Measurements from ENCODE around the gene SAGE1.
"Not testable (repeated sequence)": the region's sequence is repeated elsewhere in the genome, so short reads cannot be mapped to it uniquely, and the experiment has no call there.

Gene SAGE1, protein sequence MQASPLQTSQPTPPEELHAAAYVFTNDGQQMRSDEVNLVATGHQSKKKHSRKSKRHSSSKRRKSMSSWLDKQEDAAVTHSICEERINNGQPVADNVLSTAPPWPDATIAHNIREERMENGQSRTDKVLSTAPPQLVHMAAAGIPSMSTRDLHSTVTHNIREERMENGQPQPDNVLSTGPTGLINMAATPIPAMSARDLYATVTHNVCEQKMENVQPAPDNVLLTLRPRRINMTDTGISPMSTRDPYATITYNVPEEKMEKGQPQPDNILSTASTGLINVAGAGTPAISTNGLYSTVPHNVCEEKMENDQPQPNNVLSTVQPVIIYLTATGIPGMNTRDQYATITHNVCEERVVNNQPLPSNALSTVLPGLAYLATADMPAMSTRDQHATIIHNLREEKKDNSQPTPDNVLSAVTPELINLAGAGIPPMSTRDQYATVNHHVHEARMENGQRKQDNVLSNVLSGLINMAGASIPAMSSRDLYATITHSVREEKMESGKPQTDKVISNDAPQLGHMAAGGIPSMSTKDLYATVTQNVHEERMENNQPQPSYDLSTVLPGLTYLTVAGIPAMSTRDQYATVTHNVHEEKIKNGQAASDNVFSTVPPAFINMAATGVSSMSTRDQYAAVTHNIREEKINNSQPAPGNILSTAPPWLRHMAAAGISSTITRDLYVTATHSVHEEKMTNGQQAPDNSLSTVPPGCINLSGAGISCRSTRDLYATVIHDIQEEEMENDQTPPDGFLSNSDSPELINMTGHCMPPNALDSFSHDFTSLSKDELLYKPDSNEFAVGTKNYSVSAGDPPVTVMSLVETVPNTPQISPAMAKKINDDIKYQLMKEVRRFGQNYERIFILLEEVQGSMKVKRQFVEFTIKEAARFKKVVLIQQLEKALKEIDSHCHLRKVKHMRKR

DNA sequence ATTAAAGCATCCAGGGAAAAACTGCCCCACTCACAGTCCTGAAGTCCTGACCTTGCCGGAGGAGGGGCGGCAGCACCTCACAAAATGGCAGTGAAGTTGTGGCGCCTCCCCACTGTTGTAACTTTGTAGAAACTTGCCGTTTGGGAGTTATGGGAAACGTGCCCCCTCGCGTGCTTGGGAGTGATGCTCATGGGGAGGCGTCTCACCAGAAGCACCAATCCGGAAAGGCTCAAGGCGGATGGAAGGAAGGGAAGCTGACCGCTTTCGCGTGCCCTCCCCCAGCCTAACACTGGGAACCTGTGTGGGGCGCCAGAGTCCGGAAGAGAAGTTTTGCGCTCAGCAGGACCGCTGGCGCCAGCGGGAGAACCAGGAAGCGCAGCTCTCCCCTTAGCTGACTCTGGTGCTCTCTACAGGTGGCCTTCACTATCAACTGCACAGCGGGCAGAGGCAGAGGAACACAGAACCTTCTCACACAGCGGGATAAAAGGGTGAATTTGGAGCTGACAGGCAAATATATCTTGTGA is at the start of gene SAGE1, which contains the start of gene CT45A10:
TSS of gene SAGE1 (plus strand) at position 423 of the 524 bp plus-strand sequence. CDS start 2,527 bp downstream, outside the sequence.
TSS of gene CT45A10 (minus strand) at position 151 of the 524 bp plus-strand sequence. CDS start 8,100 bp downstream, outside the sequence.
- no peak for DNase-seq

- not testable (repeated sequence) for DNase-seq
These were observed 39.1 kb upstream of the SAGE1 start, which contains the start of gene CT45A8 for GRCh38 chrX:135854438-135854837. Gene CT45A8, minus strand, starts transcription at chrX:135854538. Its CDS starts 3,755 bp downstream, at chrX:135850783.

DNA sequence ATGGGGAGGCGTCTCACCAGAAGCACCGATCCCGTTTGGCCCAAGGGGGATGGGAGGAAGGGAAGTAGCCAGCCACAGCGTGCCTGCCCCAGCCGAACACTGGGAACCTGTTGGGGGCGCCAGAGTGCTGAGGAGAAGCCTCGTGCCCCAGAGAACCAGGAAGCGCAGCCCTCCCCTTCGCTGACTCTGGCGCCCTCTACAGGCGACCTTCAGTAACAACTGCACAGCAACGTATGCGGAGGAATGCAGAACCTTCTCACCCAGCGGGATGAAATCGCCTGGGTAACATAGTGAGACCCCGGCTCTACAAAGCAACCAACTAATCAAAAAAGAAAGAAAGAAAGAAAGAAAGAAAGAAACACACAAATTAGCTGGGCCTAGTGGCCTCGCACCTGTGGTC is 21.8 kb upstream of the SAGE1 start, which contains the start of gene CT45A9:
TSS of gene CT45A9 (minus strand) at position 101 of the 400 bp plus-strand sequence. CDS start 3,751 bp downstream, outside the sequence.
- not testable (repeated sequence) for DNase-seq

GRCh38 chrX:135882741-135883140 is 10.8 kb upstream of the SAGE1 start:
- not testable (repeated sequence) for DNase-seq

DNA sequence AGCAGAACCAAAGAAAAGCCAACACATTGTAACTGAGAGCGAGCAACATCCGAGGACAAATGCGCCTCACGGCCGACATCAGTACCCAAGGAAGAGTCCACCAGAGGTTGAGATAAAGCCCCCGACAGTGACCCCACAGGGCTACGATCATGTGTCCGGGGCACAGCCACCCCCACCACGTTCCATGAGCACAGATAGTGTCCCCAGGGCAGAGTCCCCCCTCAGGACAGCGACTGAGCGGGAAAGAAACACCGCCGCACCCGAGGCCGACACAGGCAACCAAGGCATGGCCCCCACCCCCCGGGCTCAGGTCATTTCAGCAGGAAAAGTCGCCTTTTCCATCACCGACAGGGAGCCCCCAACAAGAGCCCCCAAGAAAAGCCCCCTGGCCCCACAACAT is 5.3 kb upstream of the SAGE1 start:
- not testable (repeated sequence) for DNase-seq

- DNase-seq = not testable (repeated sequence)
These were observed 4.5 kb upstream of the SAGE1 start for GRCh38 chrX:135888976-135889375.

DNA sequence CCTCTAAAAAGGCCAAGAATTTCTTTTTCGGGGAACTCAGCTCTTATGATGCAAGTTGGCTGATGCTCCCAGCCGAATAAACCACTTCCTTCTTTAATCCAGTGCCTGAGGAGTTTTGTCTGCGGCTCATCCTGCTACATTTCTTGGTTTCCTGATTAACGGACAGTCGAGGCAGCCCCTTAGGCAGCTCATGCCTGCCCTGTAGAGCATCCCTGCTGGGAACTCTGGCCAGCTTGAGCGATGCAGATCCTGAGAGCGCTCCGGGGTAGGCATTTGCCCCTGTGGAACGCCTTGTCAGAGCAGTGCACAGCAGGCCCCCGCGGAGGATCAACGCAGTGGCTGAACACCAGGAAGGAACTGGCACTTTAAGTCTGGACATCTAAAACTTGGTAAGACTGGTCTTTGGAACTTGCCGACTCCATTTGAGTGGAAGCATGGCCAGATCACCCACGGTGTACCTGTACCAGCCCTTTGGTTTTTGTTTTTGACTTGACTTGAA is 3.4 kb upstream of the SAGE1 start:
- DNase-seq = no peak

GRCh38 chrX:135892781-135893180 is 735 bp upstream of the SAGE1 start:
- DNase-seq = no peak

DNA sequence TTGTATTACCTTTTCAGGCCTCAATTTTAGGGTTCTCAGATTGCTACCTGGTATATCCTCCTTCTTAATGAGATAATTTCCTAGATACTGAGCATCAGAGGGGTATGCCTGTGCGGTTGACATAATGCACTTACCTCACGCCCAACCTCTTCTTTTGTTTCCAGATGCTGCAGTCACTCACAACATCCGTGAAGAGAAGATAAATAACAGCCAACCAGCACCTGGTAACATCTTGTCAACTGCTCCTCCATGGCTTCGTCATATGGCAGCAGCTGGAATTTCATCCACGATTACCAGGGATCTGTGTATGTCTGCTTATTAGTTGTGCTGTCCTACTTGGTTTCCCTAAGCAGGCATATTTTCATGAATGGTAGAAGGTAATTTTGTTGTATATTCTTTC is 16.7 kb downstream of the SAGE1 start:
- no peak for DNase-seq

GRCh38 chrX:135914404-135914803 is 20.9 kb downstream of the SAGE1 start:
- no peak for DNase-seq

- not testable (repeated sequence) for DNase-seq
These were observed 27.0 kb downstream of the SAGE1 start for GRCh38 chrX:135920516-135920915.

- no peak for DNase-seq
These were observed 29.8 kb downstream of the SAGE1 start for GRCh38 chrX:135923353-135923752.

DNA sequence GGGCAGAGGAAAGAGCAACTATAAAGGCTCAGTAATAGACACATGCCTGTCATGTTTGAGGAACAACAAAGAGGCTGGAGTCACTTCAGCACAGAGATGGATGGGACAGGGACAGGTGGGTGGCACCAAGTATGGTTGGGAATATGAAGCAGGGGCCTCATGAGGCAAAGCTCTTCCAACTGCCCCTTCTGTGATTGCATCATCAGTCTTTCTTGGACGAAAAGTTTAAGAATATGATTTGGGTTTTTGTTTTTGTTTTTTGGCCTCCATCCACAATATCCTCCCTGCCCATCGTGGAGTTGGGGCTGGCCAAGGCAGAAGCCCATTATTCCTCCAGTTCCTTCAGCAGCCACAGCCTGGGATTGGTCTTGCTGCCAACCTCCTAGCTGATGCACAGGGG is 34.4 kb downstream of the SAGE1 start:
- DNase-seq = no peak

DNA sequence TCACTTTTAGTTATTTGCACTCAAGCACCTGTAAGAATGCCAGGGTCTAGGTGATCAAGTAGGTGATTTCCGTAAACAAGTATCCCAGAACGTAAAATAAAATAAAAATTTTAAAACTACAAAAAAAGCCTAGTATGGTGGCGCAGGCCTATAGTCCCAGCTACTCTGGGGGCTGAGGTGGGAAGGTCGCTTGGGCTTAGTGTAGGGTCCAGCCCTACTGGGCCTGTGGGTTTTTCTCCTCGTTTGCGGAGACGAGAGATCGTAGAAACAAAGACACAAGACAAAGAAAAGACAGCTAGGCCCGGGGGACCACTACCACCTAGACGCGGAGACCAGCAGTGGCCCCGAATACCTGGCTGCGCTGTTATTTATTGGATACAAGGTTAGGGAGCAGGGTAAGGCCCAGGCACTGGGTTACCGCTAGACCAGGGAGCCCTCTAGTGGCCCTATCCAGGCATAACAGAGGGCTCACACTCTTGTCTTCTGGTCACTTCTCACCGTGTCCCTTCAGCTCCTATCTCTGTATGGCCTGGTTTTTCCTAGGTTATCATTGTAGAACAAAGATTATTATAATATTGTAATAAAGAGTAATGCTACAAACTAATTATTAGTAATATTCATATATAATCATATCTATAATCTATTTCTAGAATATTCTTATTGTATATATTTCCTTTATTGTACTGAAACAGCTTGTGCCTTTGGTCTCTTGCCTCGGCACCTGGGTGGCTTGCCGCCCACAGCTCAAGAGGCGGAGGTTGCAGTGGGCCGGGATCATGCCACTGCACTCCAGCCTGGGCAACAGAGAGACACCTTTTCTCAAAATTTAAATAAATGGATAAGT is 38.4 kb downstream of the SAGE1 start:
- peak; percentile 24 for DNase-seq

- DNase-seq = no peak
These were observed 51.0 kb downstream of the SAGE1 start for GRCh38 chrX:135944486-135944885.

DNA sequence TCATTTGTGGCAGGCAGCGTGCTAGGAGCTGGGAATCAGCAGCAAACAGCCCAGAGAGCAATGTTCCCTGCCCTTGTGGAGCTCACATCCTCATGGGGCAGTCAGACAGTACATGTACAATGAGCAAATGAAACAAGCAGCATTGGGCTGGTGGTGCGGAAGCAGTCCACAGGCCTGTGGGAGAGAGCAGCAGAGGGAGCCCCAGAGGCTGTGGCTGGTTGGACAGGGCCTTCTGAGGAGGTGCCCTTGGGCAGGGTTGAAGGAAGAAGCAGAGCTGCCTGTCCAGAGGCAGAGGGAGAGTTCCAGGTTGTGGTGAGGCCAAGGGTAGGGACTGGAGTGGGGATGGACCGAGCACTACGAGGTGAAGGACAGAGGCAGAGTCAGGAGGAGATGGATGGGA is 57.8 kb downstream of the SAGE1 start:
- DNase-seq = no peak

All from CD4-positive, alpha-beta T cell treated with Interleukin-21 for 1 hour (primary cell).